Measurements from ENCODE around the gene KIAA1328. TPM values are rescaled to one million over a fixed set of nuclear protein-coding genes. Genes with fewer than 3 reads are reported as not detected.

KIAA1328 gene
- polyA plus RNA-seq, 1 donor from 2014 or later = 8.5 TPM

DNA sequence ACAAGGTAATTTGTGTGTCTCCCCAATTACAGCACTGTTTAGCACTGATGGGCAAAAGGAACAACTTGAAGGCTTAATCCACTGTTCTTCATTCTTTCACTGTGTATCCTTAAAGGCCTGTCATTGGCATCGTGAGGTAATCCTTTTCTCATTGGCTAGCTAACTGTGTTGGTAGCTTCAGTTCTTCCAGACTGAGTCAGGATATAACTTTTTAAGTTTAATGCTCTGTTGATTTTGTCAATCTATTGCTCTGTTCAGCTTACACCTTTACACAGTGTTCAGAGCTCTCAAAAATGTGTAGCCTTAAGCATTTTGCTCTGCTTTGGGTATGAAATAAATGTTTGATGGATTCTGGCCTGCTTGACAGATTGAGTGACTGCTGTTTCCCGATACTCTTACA, 148.2 kb downstream of the KIAA1328 start:
- Histone ChIP-seq H4K20me1 (ENCODE audit: insufficient read depth) (no peaks in the 10 kb centered on the region), H3K4me2 (ENCODE audit: low read length) (no peak overlapping the region), H3K27me3 (ENCODE audit: insufficient read depth, low read depth, low read length) (no peaks in the 10 kb centered on the region), H3K36me3 (ENCODE audit: insufficient read depth, low read length) (no peaks in the 10 kb centered on the region), H3K9ac (ENCODE audit: low read length) (no peak overlapping the region), H3F3A (ENCODE audit: insufficient read depth, low read length, poor library complexity, severe bottlenecking) (no peaks in the 10 kb centered on the region), H2AFZ (ENCODE audit: low read depth, low read length) (no peak overlapping the region), H3K79me2 (replicated peaks; ENCODE audit: insufficient read depth, low read length) (no peaks in the 10 kb centered on the region), H3K4me3 (ENCODE audit: low read length) (no peak overlapping the region), H3K27ac (ENCODE audit: low read length) (no peak overlapping the region), H3K9me2 (ENCODE audit: insufficient read depth, low read length) (no peaks in the 10 kb centered on the region), H3K9me3 (ENCODE audit: low read length) (no peaks in the 10 kb centered on the region)
- TF ChIP-seq EZH2 (IDR thresholded peaks at IDR 0.05; ENCODE audit: borderline replicate concordance, insufficient read depth, low read length, poor library complexity, severe bottlenecking) = no peak

DNA sequence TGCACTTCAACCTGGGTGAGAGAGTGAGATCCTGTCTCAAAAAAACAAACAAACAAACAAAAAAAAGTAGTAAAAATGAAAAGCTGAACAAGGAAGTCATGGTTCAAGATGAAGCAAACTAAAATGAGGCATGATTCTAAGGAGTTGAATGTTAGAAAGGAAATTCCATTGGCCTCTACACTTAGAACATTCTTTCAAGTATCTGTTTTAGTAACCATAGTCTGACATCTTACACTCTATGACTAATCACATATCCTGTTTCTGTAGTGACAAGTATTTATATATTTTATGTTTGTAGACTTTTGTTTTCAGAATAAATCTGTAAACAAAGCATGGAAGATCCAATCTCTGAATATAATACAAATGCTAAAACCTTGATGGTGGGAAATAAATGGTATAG, 164.1 kb downstream of the KIAA1328 start:
- Histone ChIP-seq H3K9me2 (ENCODE audit: insufficient read depth, low read length) (no peaks in the 10 kb centered on the region), H2AFZ (ENCODE audit: low read depth, low read length) (no peak overlapping the region), H3K4me2 (ENCODE audit: low read length) (no peak overlapping the region), H3K4me3 (ENCODE audit: low read length) (no peak overlapping the region), H3K27ac (ENCODE audit: low read length) (no peak overlapping the region), H3K9ac (ENCODE audit: low read length) (no peak overlapping the region), H3K36me3 (ENCODE audit: insufficient read depth, low read length) (no peaks in the 10 kb centered on the region), H3K27me3 (ENCODE audit: insufficient read depth, low read depth, low read length) (no peaks in the 10 kb centered on the region), H3K79me2 (replicated peaks; ENCODE audit: insufficient read depth, low read length) (no peaks in the 10 kb centered on the region), H3F3A (ENCODE audit: insufficient read depth, low read length, poor library complexity, severe bottlenecking) (no peaks in the 10 kb centered on the region), H4K20me1 (ENCODE audit: insufficient read depth) (no peaks in the 10 kb centered on the region), H3K9me3 (ENCODE audit: low read length) (peaks cover 2% of the 10 kb centered on the region)
- TF ChIP-seq EP300 (conservative IDR thresholded peaks at IDR 0.05; ENCODE audit: poor library complexity, severe bottlenecking) (no peak), MXI1 (conservative IDR thresholded peaks at IDR 0.05; ENCODE audit: poor library complexity, severe bottlenecking) (no peak), SMC3 (conservative IDR thresholded peaks at IDR 0.05; ENCODE audit: poor library complexity) (no peak), TAF1 (IDR thresholded peaks at IDR 0.05; ENCODE audit: low read depth) (no peak)
- TF ChIP-seq, protein P1, sequence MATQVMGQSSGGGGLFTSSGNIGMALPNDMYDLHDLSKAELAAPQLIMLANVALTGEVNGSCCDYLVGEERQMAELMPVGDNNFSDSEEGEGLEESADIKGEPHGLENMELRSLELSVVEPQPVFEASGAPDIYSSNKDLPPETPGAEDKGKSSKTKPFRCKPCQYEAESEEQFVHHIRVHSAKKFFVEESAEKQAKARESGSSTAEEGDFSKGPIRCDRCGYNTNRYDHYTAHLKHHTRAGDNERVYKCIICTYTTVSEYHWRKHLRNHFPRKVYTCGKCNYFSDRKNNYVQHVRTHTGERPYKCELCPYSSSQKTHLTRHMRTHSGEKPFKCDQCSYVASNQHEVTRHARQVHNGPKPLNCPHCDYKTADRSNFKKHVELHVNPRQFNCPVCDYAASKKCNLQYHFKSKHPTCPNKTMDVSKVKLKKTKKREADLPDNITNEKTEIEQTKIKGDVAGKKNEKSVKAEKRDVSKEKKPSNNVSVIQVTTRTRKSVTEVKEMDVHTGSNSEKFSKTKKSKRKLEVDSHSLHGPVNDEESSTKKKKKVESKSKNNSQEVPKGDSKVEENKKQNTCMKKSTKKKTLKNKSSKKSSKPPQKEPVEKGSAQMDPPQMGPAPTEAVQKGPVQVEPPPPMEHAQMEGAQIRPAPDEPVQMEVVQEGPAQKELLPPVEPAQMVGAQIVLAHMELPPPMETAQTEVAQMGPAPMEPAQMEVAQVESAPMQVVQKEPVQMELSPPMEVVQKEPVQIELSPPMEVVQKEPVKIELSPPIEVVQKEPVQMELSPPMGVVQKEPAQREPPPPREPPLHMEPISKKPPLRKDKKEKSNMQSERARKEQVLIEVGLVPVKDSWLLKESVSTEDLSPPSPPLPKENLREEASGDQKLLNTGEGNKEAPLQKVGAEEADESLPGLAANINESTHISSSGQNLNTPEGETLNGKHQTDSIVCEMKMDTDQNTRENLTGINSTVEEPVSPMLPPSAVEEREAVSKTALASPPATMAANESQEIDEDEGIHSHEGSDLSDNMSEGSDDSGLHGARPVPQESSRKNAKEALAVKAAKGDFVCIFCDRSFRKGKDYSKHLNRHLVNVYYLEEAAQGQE (IDR thresholded peaks at IDR 0.05; ENCODE audit: borderline replicate concordance) = no peak

DNA sequence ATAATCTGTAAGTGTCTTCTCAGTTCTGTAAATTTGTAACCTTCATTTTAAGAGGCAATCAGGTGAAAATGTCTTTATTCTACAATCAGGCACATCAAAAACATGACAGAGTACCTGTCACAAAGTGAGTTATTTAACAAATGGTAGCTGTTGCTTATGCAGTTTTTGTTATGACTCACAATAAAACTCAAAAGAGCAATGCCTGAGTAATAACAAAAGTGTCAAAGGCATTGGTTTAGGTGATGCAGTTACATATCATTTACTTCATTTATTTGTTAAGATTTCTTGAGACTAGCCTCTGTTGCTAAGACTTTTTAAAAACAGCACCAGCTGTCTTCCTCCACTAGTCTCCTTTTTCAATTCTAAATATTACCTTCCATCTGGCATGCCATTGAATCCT, 177.8 kb downstream of the KIAA1328 start:
- Histone ChIP-seq H4K20me1 (ENCODE audit: insufficient read depth) (no peaks in the 10 kb centered on the region), H3K9me2 (ENCODE audit: insufficient read depth, low read length) (no peaks in the 10 kb centered on the region), H3K36me3 (ENCODE audit: insufficient read depth, low read length) (no peaks in the 10 kb centered on the region), H3K79me2 (replicated peaks; ENCODE audit: insufficient read depth, low read length) (no peaks in the 10 kb centered on the region), H2AFZ (ENCODE audit: low read depth, low read length) (no peak overlapping the region), H3K9ac (ENCODE audit: low read length) (no peak overlapping the region), H3F3A (ENCODE audit: insufficient read depth, low read length, poor library complexity, severe bottlenecking) (no peaks in the 10 kb centered on the region), H3K4me3 (ENCODE audit: low read length) (no peak overlapping the region), H3K4me2 (ENCODE audit: low read length) (no peak overlapping the region), H3K9me3 (ENCODE audit: low read length) (no peaks in the 10 kb centered on the region), H3K27me3 (ENCODE audit: insufficient read depth, low read depth, low read length) (no peaks in the 10 kb centered on the region), H3K27ac (ENCODE audit: low read length) (no peak overlapping the region)
- TF ChIP-seq, protein P1 (IDR thresholded peaks at IDR 0.05; ENCODE audit: borderline replicate concordance) = no peak
- TF ChIP-seq MXI1 (conservative IDR thresholded peaks at IDR 0.05; ENCODE audit: poor library complexity, severe bottlenecking) (no peak), SMC3 (conservative IDR thresholded peaks at IDR 0.05; ENCODE audit: poor library complexity) (no peak), EP300 (conservative IDR thresholded peaks at IDR 0.05; ENCODE audit: poor library complexity, severe bottlenecking) (no peak), EZH2 (IDR thresholded peaks at IDR 0.05; ENCODE audit: borderline replicate concordance, insufficient read depth, low read length, poor library complexity, severe bottlenecking) (no peak), RAD21 (conservative IDR thresholded peaks at IDR 0.05) (no peak)

Measured in neural cell (in vitro differentiated cells).